DMS79 (cell line): Measurements from ENCODE around the gene MYO1B.

Experiments
- DNase-seq: peaks from one replicate; lab custom pipeline; 2025; lab: John Stamatoyannopoulos, UW

MYO1B gene

DNA sequence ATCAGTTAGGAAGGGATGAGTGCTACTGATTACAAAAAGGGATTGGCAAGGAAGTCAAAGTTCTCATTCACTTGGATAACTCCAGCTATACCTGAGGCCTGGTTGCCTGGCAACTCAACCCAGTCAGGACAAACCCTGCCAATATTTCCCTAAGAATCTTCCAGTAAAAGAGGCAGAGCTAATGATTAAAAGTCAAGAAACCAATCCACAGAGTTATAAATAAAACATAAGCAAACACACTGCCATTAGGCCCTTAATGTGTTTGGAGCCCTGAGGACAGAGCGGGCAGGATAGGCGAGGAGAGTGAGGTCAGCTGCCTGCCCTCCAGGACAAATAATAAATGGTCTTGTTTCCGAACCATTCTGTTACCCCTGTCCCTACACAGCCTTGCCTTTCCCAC lies 217.2 kb downstream of the MYO1B start:
- no peak for DNase-seq

DNA sequence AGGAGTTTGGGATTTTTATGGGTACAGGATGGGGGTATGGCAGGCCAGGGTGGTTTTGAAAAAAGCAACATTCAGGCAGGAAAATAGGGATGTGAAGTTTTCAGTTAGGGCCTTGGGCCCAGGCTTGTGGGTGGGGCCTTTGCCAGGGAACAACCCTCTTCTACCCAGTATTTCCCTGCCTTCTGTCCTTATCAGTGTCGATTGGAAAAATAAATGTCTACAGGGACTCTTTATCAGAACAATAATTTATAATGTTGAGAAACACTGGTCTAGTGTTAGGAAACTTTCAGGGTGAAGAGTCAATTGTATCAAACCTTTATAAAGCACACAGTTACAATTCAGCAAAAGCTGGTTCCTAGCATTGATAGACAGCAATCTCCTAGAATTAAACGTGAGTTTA lies 218.6 kb downstream of the MYO1B start:
- DNase-seq: no peak

- no peak for DNase-seq
Measured at GRCh38 chr2:191465766-191466420, 220.7 kb downstream of the MYO1B start.

GRCh38 chr2:191467113-191467512 lies 221.9 kb downstream of the MYO1B start:
- DNase-seq: no peak

- DNase-seq: no peak
Measured at GRCh38 chr2:191470306-191470705, 225.1 kb downstream of the MYO1B start.

GRCh38 chr2:191474464-191474863 lies 229.3 kb downstream of the MYO1B start:
- no peak for DNase-seq
